GM18511 (cell line): ENCODE measurements around the gene HPCAL1.
"Not testable (repeated sequence)": the region's sequence is repeated elsewhere in the genome, so short reads cannot be mapped to it uniquely, and the experiment has no call there.

ENCODE experiments used
- ATAC-seq: cut with Tn5 transposase; IDR thresholded peaks from one replicate; pipeline ENCODE4 v1.9.1; 2021; ENCODE audit warnings: mild to moderate bottlenecking, moderate library complexity; ENCODE audit not compliant: unreplicated experiment

The HPCAL1 gene

GRCh38 chr2:10449838-10450691 is 147.4 kb downstream of the HPCAL1 start:
- no peak for ATAC-seq

GRCh38 chr2:10451819-10452218 is 149.1 kb downstream of the HPCAL1 start:
- ATAC-seq = no peak

GRCh38 chr2:10452312-10452711 is 149.6 kb downstream of the HPCAL1 start:
- no peak for ATAC-seq

GRCh38 chr2:10452956-10453904 is 150.5 kb downstream of the HPCAL1 start:
- ATAC-seq = no peak

GRCh38 chr2:10453905-10454298 is 151.2 kb downstream of the HPCAL1 start:
- ATAC-seq = no peak

- no peak for ATAC-seq
Observed at GRCh38 chr2:10454505-10454904, 151.8 kb downstream of the HPCAL1 start.

GRCh38 chr2:10457195-10457594 is 154.5 kb downstream of the HPCAL1 start:
- ATAC-seq = not testable (repeated sequence)

GRCh38 chr2:10457846-10458598 is 155.3 kb downstream of the HPCAL1 start:
- ATAC-seq = no peak

- ATAC-seq = no peak
Observed at GRCh38 chr2:10460366-10460796, 157.7 kb downstream of the HPCAL1 start.

- no peak for ATAC-seq
Observed at GRCh38 chr2:10462178-10463083, 159.7 kb downstream of the HPCAL1 start.

GRCh38 chr2:10465910-10466309 is 163.2 kb downstream of the HPCAL1 start:
- no peak for ATAC-seq

GRCh38 chr2:10466801-10467200 is 164.1 kb downstream of the HPCAL1 start:
- ATAC-seq = no peak

GRCh38 chr2:10467401-10467800 is 164.7 kb downstream of the HPCAL1 start:
- no peak for ATAC-seq

GRCh38 chr2:10469301-10469700 is 166.6 kb downstream of the HPCAL1 start:
- ATAC-seq = no peak

GRCh38 chr2:10469955-10470608 is 167.4 kb downstream of the HPCAL1 start:
- ATAC-seq = no peak

- ATAC-seq = no peak
Observed at GRCh38 chr2:10471046-10471571, 168.4 kb downstream of the HPCAL1 start.

- no peak for ATAC-seq
Observed at GRCh38 chr2:10471955-10472354, 169.3 kb downstream of the HPCAL1 start.

- no peak for ATAC-seq
Observed at GRCh38 chr2:10473121-10473756, 170.5 kb downstream of the HPCAL1 start.
